HEK293T (cell line): Measurements from ENCODE around the gene EXOC3L4.
A peak's percentile ranks its signal among the peaks of the same experiment; 100 is the strongest.

Source experiments
- CTCF ChIA-PET: fragments of 350-600 bp; formaldehyde crosslinking; extraction: SDS; loops from one replicate; lab custom pipeline; 2021; ENCODE audit warnings: antibody characterized with exemption, inconsistent platforms; lab: Yijun Ruan, JAX
- POLR2A ChIA-PET: fragments of 350-600 bp; formaldehyde crosslinking; extraction: SDS; loops from one replicate; lab custom pipeline; 2020; ENCODE audit warnings: antibody characterized with exemption, inconsistent platforms; lab: Yijun Ruan, JAX
- DNase-seq: peaks from one replicate; pipeline ENCODE4 v3.0.0; 2012; ENCODE audit warnings: mixed read lengths; ENCODE audit errors: extremely low spot score
- ARNT ChIP-seq: fragments of 450-650 bp; IDR thresholded peaks from 2 replicates; pipeline ENCODE4 v1.6.1; 2017; ENCODE audit warnings: mild to moderate bottlenecking
- BHLHE40 ChIP-seq: fragments of 450-650 bp; IDR thresholded peaks from 2 replicates; pipeline ENCODE4 v1.6.1; 2016; ENCODE audit warnings: mild to moderate bottlenecking, moderate library complexity, borderline replicate concordance
- CTBP1 ChIP-seq: fragments of 450-650 bp; IDR thresholded peaks from 2 replicates; pipeline ENCODE4 v1.6.1; 2016; ENCODE audit warnings: borderline replicate concordance
- ELF4 ChIP-seq: fragments of 450-650 bp; IDR thresholded peaks from 2 replicates; pipeline ENCODE4 v1.6.1; 2017; ENCODE audit warnings: antibody characterized with exemption
- FOXA1 ChIP-seq: fragments of 450-650 bp; IDR thresholded peaks from 2 replicates; pipeline ENCODE4 v1.6.1; 2016; ENCODE audit warnings: mild to moderate bottlenecking
- FOXK2 ChIP-seq: fragments of 450-650 bp; IDR thresholded peaks from 2 replicates; pipeline ENCODE4 v1.6.1; 2016; ENCODE audit warnings: mild to moderate bottlenecking
- FOXM1 ChIP-seq: fragments of 450-650 bp; IDR thresholded peaks from 2 replicates; pipeline ENCODE4 v1.6.1; 2017; ENCODE audit warnings: mild to moderate bottlenecking, borderline replicate concordance
- HDGF ChIP-seq: fragments of 450-650 bp; IDR thresholded peaks from 2 replicates; pipeline ENCODE4 v1.6.1; 2017; ENCODE audit warnings: antibody characterized with exemption, borderline replicate concordance
- L3MBTL2 ChIP-seq: fragments of 450-650 bp; conservative IDR thresholded peaks from 2 replicates; pipeline ENCODE4 v1.6.1; 2016; ENCODE audit warnings: mild to moderate bottlenecking
- LEF1 ChIP-seq: fragments of 450-650 bp; IDR thresholded peaks from 2 replicates; pipeline ENCODE4 v1.6.1; 2017; ENCODE audit warnings: mild to moderate bottlenecking, borderline replicate concordance
- NFRKB ChIP-seq: fragments of 450-650 bp; IDR thresholded peaks from 2 replicates; pipeline ENCODE4 v1.6.1; 2016; ENCODE audit warnings: mild to moderate bottlenecking, moderate library complexity
- SP1 ChIP-seq: fragments of 450-650 bp; IDR thresholded peaks from 2 replicates; pipeline ENCODE4 v1.6.1; 2017
- SUZ12 ChIP-seq: fragments of 450-650 bp; IDR thresholded peaks from 2 replicates; pipeline ENCODE4 v1.6.1; 2016; ENCODE audit warnings: mild to moderate bottlenecking
- TARDBP ChIP-seq: fragments of 450-650 bp; IDR thresholded peaks from 2 replicates; pipeline ENCODE4 v1.6.1; 2016
- ZNF384 ChIP-seq: fragments of 450-650 bp; IDR thresholded peaks from 2 replicates; pipeline ENCODE4 v1.6.1; 2016
- TF ChIP-seq, protein P1 (sequence below): fragments of 450-650 bp; IDR thresholded peaks from 2 replicates; pipeline ENCODE4 v1.6.1; 2016

The EXOC3L4 gene

DNA sequence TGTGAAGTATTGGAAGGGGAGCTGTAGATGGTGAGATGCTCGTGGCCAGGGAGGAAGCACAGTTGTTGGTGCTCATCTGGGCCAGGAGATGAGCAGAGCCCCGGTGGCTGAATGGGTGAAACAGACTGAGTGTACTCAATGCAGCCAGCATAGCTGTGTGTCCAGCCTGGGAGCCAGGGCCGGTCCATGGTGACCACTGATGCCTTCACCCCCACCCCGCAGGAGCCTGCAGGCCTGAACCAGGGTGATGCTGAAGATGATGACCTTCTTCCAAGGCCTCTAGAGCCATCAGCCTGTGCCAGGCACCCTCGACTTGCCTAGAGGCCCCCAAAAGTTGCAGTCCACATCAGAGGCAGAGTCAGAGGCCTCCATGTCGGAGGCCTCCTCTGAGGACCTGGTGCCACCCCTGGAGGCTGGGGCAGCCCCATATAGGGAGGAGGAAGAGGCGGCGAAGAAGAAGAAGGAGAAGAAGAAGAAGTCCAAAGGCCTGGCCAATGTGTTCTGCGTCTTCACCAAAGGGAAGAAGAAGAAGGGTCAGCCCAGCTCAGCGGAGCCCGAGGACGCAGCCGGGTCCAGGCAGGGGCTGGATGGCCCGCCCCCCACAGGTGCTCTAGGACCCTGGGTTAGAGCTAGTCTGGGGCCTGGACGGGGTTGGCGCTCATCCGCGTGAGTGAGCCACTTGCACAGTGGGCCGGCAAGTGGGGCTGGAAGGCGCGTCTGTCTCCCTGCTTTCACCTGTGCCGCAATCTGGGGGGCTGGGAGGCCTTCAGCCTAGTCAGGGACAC is 31.8 kb downstream of the EXOC3L4 start:
- TF ChIP-seq BHLHE40 (no peak), SUZ12 (no peak), FOXM1 (no peak), SP1 (no peak), L3MBTL2 (no peak), ELF4 (no peak), HDGF (no peak), LEF1 (no peak), ARNT (no peak), TARDBP (no peak), FOXA1 (no peak), ZNF384 (no peak), CTBP1 (no peak), NFRKB (no peak), FOXK2 (no peak)
- TF ChIP-seq, protein P1, sequence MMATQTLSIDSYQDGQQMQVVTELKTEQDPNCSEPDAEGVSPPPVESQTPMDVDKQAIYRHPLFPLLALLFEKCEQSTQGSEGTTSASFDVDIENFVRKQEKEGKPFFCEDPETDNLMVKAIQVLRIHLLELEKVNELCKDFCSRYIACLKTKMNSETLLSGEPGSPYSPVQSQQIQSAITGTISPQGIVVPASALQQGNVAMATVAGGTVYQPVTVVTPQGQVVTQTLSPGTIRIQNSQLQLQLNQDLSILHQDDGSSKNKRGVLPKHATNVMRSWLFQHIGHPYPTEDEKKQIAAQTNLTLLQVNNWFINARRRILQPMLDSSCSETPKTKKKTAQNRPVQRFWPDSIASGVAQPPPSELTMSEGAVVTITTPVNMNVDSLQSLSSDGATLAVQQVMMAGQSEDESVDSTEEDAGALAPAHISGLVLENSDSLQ, result no peak
- ChIA-PET CTCF (interaction anchor here (1.7 to 2.1 kb wide), 2 partner anchors 19 to 21 kb away, joined by 5 to 9 read pairs; no protein-coding TSS in a partner anchor), POLR2A (no interaction called here)
- no peak for DNase-seq

DNA sequence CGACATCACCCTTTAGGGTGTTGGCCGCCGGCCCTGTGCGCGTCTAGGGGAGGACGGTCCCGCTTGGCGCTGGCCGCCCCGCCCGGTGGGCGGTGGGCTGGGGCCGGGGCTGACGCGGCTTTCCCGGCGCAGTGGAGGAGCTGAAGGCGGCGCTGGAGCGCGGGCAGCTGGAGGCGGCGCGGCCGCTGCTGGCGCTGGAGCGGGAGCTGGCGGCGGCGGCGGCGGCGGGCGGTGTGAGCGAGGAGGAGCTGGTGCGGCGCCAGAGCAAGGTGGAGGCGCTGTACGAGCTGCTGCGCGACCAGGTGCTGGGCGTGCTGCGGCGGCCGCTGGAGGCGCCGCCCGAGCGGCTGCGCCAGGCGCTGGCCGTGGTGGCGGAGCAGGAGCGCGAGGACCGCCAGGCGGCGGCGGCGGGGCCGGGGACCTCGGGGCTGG is 32.4 kb downstream of the EXOC3L4 start:
- ChIA-PET POLR2A (interaction anchor here (0.5 kb wide), 1 partner anchor 31 kb away, joined by 3 read pairs; no protein-coding TSS in a partner anchor), CTCF (interaction anchor here (1.7 to 2.1 kb wide), 2 partner anchors 20 to 22 kb away, joined by 5 to 9 read pairs; no protein-coding TSS in a partner anchor)
- TF ChIP-seq NFRKB (no peak), HDGF (no peak), SP1 (no peak), TARDBP (no peak), FOXK2 (no peak), ARNT (no peak), SUZ12 (no peak), FOXM1 (no peak), ZNF384 (no peak), L3MBTL2 (no peak), ELF4 (no peak), LEF1 (no peak), BHLHE40 (no peak), FOXA1 (no peak), CTBP1 (no peak)
- TF ChIP-seq, protein P1, result no peak
- DNase-seq, result peak; percentile 49

DNA sequence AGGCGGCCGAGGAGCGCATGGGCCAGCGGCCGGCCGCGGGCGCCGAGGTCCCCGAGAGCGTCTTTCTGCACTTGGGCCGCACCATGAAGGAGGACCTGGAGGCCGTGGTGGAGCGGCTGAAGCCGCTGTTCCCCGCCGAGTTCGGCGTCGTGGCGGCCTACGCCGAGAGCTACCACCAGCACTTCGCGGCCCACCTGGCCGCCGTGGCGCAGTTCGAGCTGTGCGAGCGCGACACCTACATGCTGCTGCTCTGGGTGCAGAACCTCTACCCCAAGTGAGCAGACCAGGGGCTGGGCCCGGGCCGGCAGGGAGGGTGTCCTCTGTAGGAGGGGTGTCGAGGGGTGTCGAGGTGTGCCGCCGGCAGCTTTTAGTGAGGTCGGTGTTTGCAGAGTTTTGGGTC is 32.8 kb downstream of the EXOC3L4 start:
- no peak for DNase-seq
- TF ChIP-seq LEF1 (no peak), CTBP1 (no peak), SUZ12 (no peak), SP1 (no peak), FOXK2 (no peak), FOXA1 (no peak), NFRKB (no peak), ARNT (no peak), HDGF (no peak), L3MBTL2 (no peak), ZNF384 (no peak), BHLHE40 (no peak), ELF4 (no peak), FOXM1 (no peak)
- TF ChIP-seq, protein P1, result no peak
- CTCF ChIA-PET, result interaction anchor here (1.7 to 2.1 kb wide), 2 partner anchors 21 to 22 kb away, joined by 5 to 9 read pairs; no protein-coding TSS in a partner anchor
- POLR2A ChIA-PET, result interaction anchor here (0.5 kb wide), 1 partner anchor 31 kb away, joined by 3 read pairs; no protein-coding TSS in a partner anchor

DNA sequence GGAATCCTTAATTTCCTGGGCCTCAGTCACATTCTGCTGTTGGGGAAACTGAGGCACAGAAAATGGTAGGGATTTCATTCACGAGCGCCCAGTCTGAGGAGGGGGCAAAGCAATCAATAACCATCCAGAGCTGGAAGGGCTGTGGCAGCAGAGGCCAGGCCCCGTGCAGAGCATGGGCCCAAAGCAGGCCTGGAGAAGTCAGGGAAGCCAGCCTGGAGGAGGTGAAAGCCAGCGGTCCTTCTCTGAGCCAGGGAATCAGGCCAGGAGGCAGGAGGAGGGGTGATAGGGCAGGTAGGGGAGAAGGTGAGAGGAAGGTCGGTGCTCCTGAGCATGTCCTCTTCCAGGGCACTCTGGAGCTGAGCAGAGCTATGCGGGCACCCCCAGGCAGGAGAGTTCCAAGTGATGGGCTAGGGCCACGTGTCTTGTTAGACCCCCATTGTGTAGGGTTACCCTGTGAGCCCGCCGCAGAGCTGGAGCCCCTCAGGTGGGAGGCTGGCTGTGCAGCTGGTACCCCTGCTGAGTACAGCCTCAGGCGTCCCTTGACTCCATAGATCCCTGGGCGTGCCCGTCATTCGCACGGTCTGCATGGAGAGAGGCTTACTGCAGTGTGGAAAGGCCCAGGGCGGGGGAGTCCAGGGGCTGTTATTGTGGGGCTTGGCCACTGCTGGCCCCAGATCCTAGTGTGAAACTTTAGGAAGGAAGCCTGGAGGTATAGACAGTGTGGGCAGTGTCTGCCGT is 33.5 kb downstream of the EXOC3L4 start:
- DNase-seq, result no peak
- no peak for TF ChIP-seq ZNF384
- no peak for TF ChIP-seq BHLHE40
- TF ChIP-seq, protein P1, result no peak
- TF ChIP-seq LEF1, result no peak
- TF ChIP-seq FOXM1, result no peak
- TF ChIP-seq HDGF, result no peak
- no peak for TF ChIP-seq L3MBTL2
- no peak for TF ChIP-seq TARDBP
- no peak for TF ChIP-seq CTBP1
- no peak for TF ChIP-seq ARNT
- no peak for TF ChIP-seq SP1
- TF ChIP-seq FOXA1, result no peak
- TF ChIP-seq FOXK2, result no peak
- no peak for TF ChIP-seq SUZ12
- TF ChIP-seq ELF4, result no peak
- ChIA-PET POLR2A (no interaction called here), CTCF (interaction anchor here (2.1 kb wide), 1 partner anchor 23 kb away, joined by 9 read pairs; no protein-coding TSS in a partner anchor)
